CD4-positive, alpha-beta T cell treated with Interleukin-4 for 4 hours (primary cell): Measurements from ENCODE around the gene RAPGEF5.

Source experiments
- DNase-seq: peaks from one replicate; pipeline ENCODE4 v3.0.0-alpha.2; 2020

RAPGEF5 gene

GRCh38 chr7:22300839-22301238 is 56.1 kb downstream of the RAPGEF5 start:
- no peak for DNase-seq

GRCh38 chr7:22296916-22297315 is 60.0 kb downstream of the RAPGEF5 start:
- DNase-seq: no peak

GRCh38 chr7:22296265-22296566 is 60.7 kb downstream of the RAPGEF5 start:
- DNase-seq: no peak

- no peak for DNase-seq
Measured at GRCh38 chr7:22295402-22296264, 61.3 kb downstream of the RAPGEF5 start.

- no peak for DNase-seq
Measured at GRCh38 chr7:22292531-22292930, 64.4 kb downstream of the RAPGEF5 start.

- no peak for DNase-seq
Measured at GRCh38 chr7:22291977-22292376, 65.0 kb downstream of the RAPGEF5 start.

- DNase-seq: no peak
Measured at GRCh38 chr7:22288202-22288601, 68.8 kb downstream of the RAPGEF5 start.

GRCh38 chr7:22287412-22287811 is 69.5 kb downstream of the RAPGEF5 start:
- no peak for DNase-seq

GRCh38 chr7:22286436-22286835 is 70.5 kb downstream of the RAPGEF5 start:
- no peak for DNase-seq

GRCh38 chr7:22281481-22281880 is 75.5 kb downstream of the RAPGEF5 start:
- no peak for DNase-seq

GRCh38 chr7:22280031-22280430 is 76.9 kb downstream of the RAPGEF5 start:
- DNase-seq: no peak

GRCh38 chr7:22278660-22279059 is 78.3 kb downstream of the RAPGEF5 start:
- DNase-seq: no peak

- DNase-seq: no peak
Measured at GRCh38 chr7:22277375-22277774, 79.6 kb downstream of the RAPGEF5 start.

- no peak for DNase-seq
Measured at GRCh38 chr7:22275661-22276060, 81.3 kb downstream of the RAPGEF5 start.

- no peak for DNase-seq
Measured at GRCh38 chr7:22271311-22271710, 85.6 kb downstream of the RAPGEF5 start.

- DNase-seq: no peak
Measured at GRCh38 chr7:22270371-22270770, 86.6 kb downstream of the RAPGEF5 start.

GRCh38 chr7:22269963-22270362 is 87.0 kb downstream of the RAPGEF5 start:
- no peak for DNase-seq

GRCh38 chr7:22268884-22269421 is 88.0 kb downstream of the RAPGEF5 start:
- no peak for DNase-seq

- DNase-seq: no peak
Measured at GRCh38 chr7:22267930-22268615, 88.9 kb downstream of the RAPGEF5 start.

- no peak for DNase-seq
Measured at GRCh38 chr7:22262538-22262937, 94.4 kb downstream of the RAPGEF5 start.

GRCh38 chr7:22256541-22257096 is 100.3 kb downstream of the RAPGEF5 start:
- no peak for DNase-seq

GRCh38 chr7:22255834-22256233 is 101.1 kb downstream of the RAPGEF5 start:
- DNase-seq: no peak

- DNase-seq: no peak
Measured at GRCh38 chr7:22255342-22255741, 101.6 kb downstream of the RAPGEF5 start.
